A172 (cell line): ENCODE measurements around the gene PALMD. TPM values are rescaled to one million over a fixed set of nuclear protein-coding genes. Genes with fewer than 3 reads are reported as not detected.

Experiments
- DNase-seq: peaks from one replicate; pipeline ENCODE4 v3.0.0-alpha.2; 2015; ENCODE audit warnings: low spot score
- total RNA-seq: library from RNA; depleted of rRNA; stranded (reverse); fragments of >200 nt; shearing (Covaris generic); gene quantifications from 2 replicates; pipeline ENCODE4 v1.2.3, GENCODE V29; 2014; rRNA removed

The PALMD gene
- total RNA-seq = 0.69 and 0.88 TPM in 2 replicates

GRCh38 chr1:99645699-99646531 lies at the start of gene PALMD:
TSS of gene PALMD (plus strand) at chr1:99646113. CDS start at chr1:99646318, 205 bp downstream.
- DNase-seq = peak; percentile 8

- DNase-seq = peak; percentile 14
Observed at GRCh38 chr1:99598738-99599411, 47.0 kb upstream of the PALMD start.

GRCh38 chr1:99599678-99600175 lies 46.2 kb upstream of the PALMD start:
- DNase-seq = peak; percentile 96

GRCh38 chr1:99600782-99601181 lies 45.1 kb upstream of the PALMD start:
- no peak for DNase-seq

- DNase-seq = no peak
Observed at GRCh38 chr1:99601208-99601607, 44.7 kb upstream of the PALMD start.

GRCh38 chr1:99601709-99602403 lies 44.1 kb upstream of the PALMD start:
- DNase-seq = no peak

- DNase-seq = no peak
Observed at GRCh38 chr1:99602404-99602969, 43.4 kb upstream of the PALMD start.

GRCh38 chr1:99603699-99604560 lies 42.0 kb upstream of the PALMD start:
- DNase-seq = no peak

GRCh38 chr1:99606306-99606705 lies 39.6 kb upstream of the PALMD start:
- no peak for DNase-seq

- DNase-seq = no peak
Observed at GRCh38 chr1:99607590-99607989, 38.3 kb upstream of the PALMD start.

GRCh38 chr1:99608058-99608457 lies 37.9 kb upstream of the PALMD start:
- no peak for DNase-seq

GRCh38 chr1:99613716-99614115 lies 32.2 kb upstream of the PALMD start:
- DNase-seq = no peak

- no peak for DNase-seq
Observed at GRCh38 chr1:99614728-99615127, 31.2 kb upstream of the PALMD start.

GRCh38 chr1:99619583-99619982 lies 26.3 kb upstream of the PALMD start:
- no peak for DNase-seq

- DNase-seq = no peak
Observed at GRCh38 chr1:99621340-99621901, 24.5 kb upstream of the PALMD start.

- no peak for DNase-seq
Observed at GRCh38 chr1:99622702-99623347, 23.1 kb upstream of the PALMD start.

- DNase-seq = no peak
Observed at GRCh38 chr1:99623554-99623953, 22.4 kb upstream of the PALMD start.

- no peak for DNase-seq
Observed at GRCh38 chr1:99627615-99628014, 18.3 kb upstream of the PALMD start.

- no peak for DNase-seq
Observed at GRCh38 chr1:99629164-99629563, 16.7 kb upstream of the PALMD start.

- DNase-seq = no peak
Observed at GRCh38 chr1:99634971-99635624, 10.8 kb upstream of the PALMD start.
